Measurements from ENCODE around the gene PLEKHG1. TPM values are rescaled to one million over a fixed set of nuclear protein-coding genes. Genes with fewer than 3 reads are reported as not detected.

PLEKHG1 gene
- total RNA-seq, 1 donor from 2014 or later = 7.4 TPM

GRCh38 chr6:150627154-150627553 is 27.5 kb downstream of the PLEKHG1 start:
- H3K36me3 ChIP-seq = no peaks in the 10 kb centered on the region
- TF ChIP-seq CTCF (IDR thresholded peaks at IDR 0.05; ENCODE audit: borderline replicate concordance) = no peak

GRCh38 chr6:150627585-150628025 is 27.9 kb downstream of the PLEKHG1 start:
- DNase-seq = no peak
- Histone ChIP-seq H3K4me1 (peaks cover 47% of the 10 kb centered on the region), H3K27me3 (ENCODE audit: low read depth) (no peaks in the 10 kb centered on the region), H3K27ac (replicated peaks) (peak overlapping the region; percentile 70), H3K9me3 (replicated peaks) (no peaks in the 10 kb centered on the region), H3K4me3 (no peak overlapping the region), H3K36me3 (no peaks in the 10 kb centered on the region)
- TF ChIP-seq CTCF (IDR thresholded peaks at IDR 0.05; ENCODE audit: borderline replicate concordance) = no peak
- intact Hi-C loops (cut with micrococcal nuclease) = no loop called here

More at GRCh38 chr6:150627154-150627553, 27.5 kb downstream of the PLEKHG1 start:
- Histone ChIP-seq H3K27ac (replicated peaks) (peak overlapping the region; percentile 70), H3K9me3 (replicated peaks) (no peaks in the 10 kb centered on the region), H3K27me3 (ENCODE audit: low read depth) (no peaks in the 10 kb centered on the region), H3K4me3 (no peak overlapping the region), H3K4me1 (peaks cover 47% of the 10 kb centered on the region)
- no peak for DNase-seq
- intact Hi-C loops (cut with micrococcal nuclease) = no loop called here

- TF ChIP-seq CTCF (IDR thresholded peaks at IDR 0.05; ENCODE audit: borderline replicate concordance) = no peak
- H3K4me1 ChIP-seq = peaks cover 40% of the 10 kb centered on the region
Measured at GRCh38 chr6:150628908-150629307, 29.2 kb downstream of the PLEKHG1 start.

GRCh38 chr6:150631283-150631983 is 31.7 kb downstream of the PLEKHG1 start:
- Histone ChIP-seq H3K9me3 (replicated peaks) (no peaks in the 10 kb centered on the region), H3K27ac (replicated peaks) (peak overlapping the region; percentile 9), H3K4me1 (peaks cover 60% of the 10 kb centered on the region), H3K4me3 (no peak overlapping the region), H3K27me3 (ENCODE audit: low read depth) (no peaks in the 10 kb centered on the region), H3K36me3 (no peaks in the 10 kb centered on the region)
- DNase-seq = no peak
- intact Hi-C loops (cut with micrococcal nuclease) = no loop called here
- TF ChIP-seq CTCF (IDR thresholded peaks at IDR 0.05; ENCODE audit: borderline replicate concordance) = no peak

More at GRCh38 chr6:150628908-150629307, 29.2 kb downstream of the PLEKHG1 start:
- no peak for DNase-seq
- no peaks in the 10 kb centered on the region for H3K9me3 ChIP-seq (replicated peaks)
- no peak overlapping the region for H3K27ac ChIP-seq (replicated peaks)
- no peaks in the 10 kb centered on the region for H3K27me3 ChIP-seq (ENCODE audit: low read depth)
- H3K4me3 ChIP-seq = no peak overlapping the region
- no peaks in the 10 kb centered on the region for H3K36me3 ChIP-seq
- intact Hi-C loops (cut with micrococcal nuclease) = no loop called here

DNA sequence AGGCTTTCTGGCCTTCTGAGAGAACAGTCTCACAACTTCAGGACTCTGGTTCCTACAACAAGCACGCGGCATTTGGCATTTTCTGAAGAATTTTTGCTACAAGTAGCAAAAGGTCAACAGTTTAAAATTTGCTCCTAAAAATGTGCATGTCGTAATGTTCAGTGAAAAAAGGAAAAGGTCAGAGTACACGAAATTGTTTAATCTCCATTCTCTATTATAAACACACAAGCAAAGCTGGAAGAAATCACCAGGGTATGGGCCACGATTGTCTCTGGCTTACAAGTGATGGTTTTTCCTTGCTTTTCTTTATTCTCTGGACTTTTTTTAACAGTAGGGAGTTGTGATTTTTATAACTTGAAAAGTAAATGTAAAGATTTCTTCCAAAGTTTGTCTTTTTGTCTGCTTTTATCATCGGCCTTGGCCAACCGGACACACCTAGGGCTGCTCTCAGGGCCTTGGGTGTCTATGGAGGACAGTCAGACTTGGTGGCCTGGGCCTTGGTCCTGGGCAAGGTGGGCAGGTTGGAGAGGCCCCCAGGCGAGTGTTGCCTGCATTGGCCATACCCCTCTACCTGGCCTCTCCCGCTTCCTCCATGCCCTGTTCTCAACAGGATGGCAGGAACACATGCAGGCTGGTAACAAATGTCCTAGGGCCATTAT is 32.4 kb downstream of the PLEKHG1 start:
- Histone ChIP-seq H3K36me3 (no peaks in the 10 kb centered on the region), H3K4me1 (peaks cover 54% of the 10 kb centered on the region), H3K27ac (replicated peaks) (peak overlapping the region; percentile 9), H3K27me3 (ENCODE audit: low read depth) (no peaks in the 10 kb centered on the region), H3K4me3 (no peak overlapping the region), H3K9me3 (replicated peaks) (no peaks in the 10 kb centered on the region)
- no peak for TF ChIP-seq CTCF (IDR thresholded peaks at IDR 0.05; ENCODE audit: borderline replicate concordance)
- intact Hi-C loops (cut with micrococcal nuclease) = no loop called here
- no peak for DNase-seq
